ENCODE data around the gene ERBB2. TPM values are rescaled to one million over a fixed set of nuclear protein-coding genes. Genes with fewer than 3 reads are reported as not detected.

ERBB2 gene
- total and polyA plus RNA-seq, 2 of the 13 experiments (the other 11 are each of a cell fraction or from before 2014, with no cell fraction given), result 57.7 to 64.1 TPM

GRCh38 chr17:39738983-39739884 is 39.4 kb downstream of the ERBB2 start (continued):
- peak; percentile 72 for TF ChIP-seq IRF2 (CRISPR knock-in tag; IDR thresholded peaks at IDR 0.05)
- TF ChIP-seq ZNF441 (CRISPR knock-in tag; IDR thresholded peaks at IDR 0.05; ENCODE audit: borderline replicate concordance), result peak; percentile 60
- TF ChIP-seq CCDC6 (CRISPR knock-in tag; IDR thresholded peaks at IDR 0.05), result no peak; the same call in 1 of the 2 replicates
- peak; percentile 47; the same call in 1 of the 2 replicates for TF ChIP-seq ZNF775 (CRISPR knock-in tag; IDR thresholded peaks at IDR 0.05; ENCODE audit: borderline replicate concordance)
- peak; percentile 83; the same call in 1 of the 2 replicates for TF ChIP-seq ZKSCAN8 (CRISPR knock-in tag; IDR thresholded peaks at IDR 0.05; ENCODE audit: borderline replicate concordance)
- TF ChIP-seq IKZF4 (CRISPR knock-in tag; IDR thresholded peaks at IDR 0.05; ENCODE audit: borderline replicate concordance, low read depth, not compliant biosample characterization), result peak; percentile 45
- TF ChIP-seq FOSL1 (CRISPR knock-in tag; IDR thresholded peaks at IDR 0.05; ENCODE audit: borderline replicate concordance), result no peak
- no peak for TF ChIP-seq SYNCRIP (IDR thresholded peaks at IDR 0.05; ENCODE audit: insufficient read depth, low read depth, low read length)
- TF ChIP-seq CHCHD3 (CRISPR knock-in tag; IDR thresholded peaks at IDR 0.05), result 0 out of 2 replicates have a peak, but pooled peaks have one; percentile 6
- TF ChIP-seq RBAK (CRISPR knock-in tag; IDR thresholded peaks at IDR 0.05), result no peak
- TF ChIP-seq ELF1 (CRISPR knock-in tag; IDR thresholded peaks at IDR 0.05), result peak; percentile 89
- peak; percentile 74 for TF ChIP-seq TCF7 (IDR thresholded peaks at IDR 0.05; ENCODE audit: low read depth)
- TF ChIP-seq MEF2D (CRISPR knock-in tag; IDR thresholded peaks at IDR 0.05), result peak; percentile 91
- no peak for TF ChIP-seq ZFP82 (CRISPR knock-in tag; IDR thresholded peaks at IDR 0.05; ENCODE audit: borderline replicate concordance)
- peak; percentile 78 for TF ChIP-seq NFAT5 (CRISPR knock-in tag; IDR thresholded peaks at IDR 0.05)
- no peak for TF ChIP-seq KAT2B (IDR thresholded peaks at IDR 0.05; ENCODE audit: borderline replicate concordance, low read depth, low read length)
- TF ChIP-seq, protein P1, sequence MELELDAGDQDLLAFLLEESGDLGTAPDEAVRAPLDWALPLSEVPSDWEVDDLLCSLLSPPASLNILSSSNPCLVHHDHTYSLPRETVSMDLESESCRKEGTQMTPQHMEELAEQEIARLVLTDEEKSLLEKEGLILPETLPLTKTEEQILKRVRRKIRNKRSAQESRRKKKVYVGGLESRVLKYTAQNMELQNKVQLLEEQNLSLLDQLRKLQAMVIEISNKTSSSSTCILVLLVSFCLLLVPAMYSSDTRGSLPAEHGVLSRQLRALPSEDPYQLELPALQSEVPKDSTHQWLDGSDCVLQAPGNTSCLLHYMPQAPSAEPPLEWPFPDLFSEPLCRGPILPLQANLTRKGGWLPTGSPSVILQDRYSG (CRISPR knock-in tag; IDR thresholded peaks at IDR 0.05), result no peak
- no peak for TF ChIP-seq BATF2 (CRISPR knock-in tag; IDR thresholded peaks at IDR 0.05)
- TF ChIP-seq, protein P2, sequence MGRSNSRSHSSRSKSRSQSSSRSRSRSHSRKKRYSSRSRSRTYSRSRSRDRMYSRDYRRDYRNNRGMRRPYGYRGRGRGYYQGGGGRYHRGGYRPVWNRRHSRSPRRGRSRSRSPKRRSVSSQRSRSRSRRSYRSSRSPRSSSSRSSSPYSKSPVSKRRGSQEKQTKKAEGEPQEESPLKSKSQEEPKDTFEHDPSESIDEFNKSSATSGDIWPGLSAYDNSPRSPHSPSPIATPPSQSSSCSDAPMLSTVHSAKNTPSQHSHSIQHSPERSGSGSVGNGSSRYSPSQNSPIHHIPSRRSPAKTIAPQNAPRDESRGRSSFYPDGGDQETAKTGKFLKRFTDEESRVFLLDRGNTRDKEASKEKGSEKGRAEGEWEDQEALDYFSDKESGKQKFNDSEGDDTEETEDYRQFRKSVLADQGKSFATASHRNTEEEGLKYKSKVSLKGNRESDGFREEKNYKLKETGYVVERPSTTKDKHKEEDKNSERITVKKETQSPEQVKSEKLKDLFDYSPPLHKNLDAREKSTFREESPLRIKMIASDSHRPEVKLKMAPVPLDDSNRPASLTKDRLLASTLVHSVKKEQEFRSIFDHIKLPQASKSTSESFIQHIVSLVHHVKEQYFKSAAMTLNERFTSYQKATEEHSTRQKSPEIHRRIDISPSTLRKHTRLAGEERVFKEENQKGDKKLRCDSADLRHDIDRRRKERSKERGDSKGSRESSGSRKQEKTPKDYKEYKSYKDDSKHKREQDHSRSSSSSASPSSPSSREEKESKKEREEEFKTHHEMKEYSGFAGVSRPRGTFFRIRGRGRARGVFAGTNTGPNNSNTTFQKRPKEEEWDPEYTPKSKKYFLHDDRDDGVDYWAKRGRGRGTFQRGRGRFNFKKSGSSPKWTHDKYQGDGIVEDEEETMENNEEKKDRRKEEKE (IDR thresholded peaks at IDR 0.05), result no peak
